Uterus (tissue), 4 donors: Measurements from ENCODE around the gene MTX3. TPM values are rescaled to one million over a fixed set of nuclear protein-coding genes. Genes with fewer than 3 reads are reported as not detected.

Experiments used
- DNase-seq, 2 donors: peaks; one replicate each; pipeline ENCODE4 v3.0.0-alpha.2; 2019 to 2020
- H3K27ac ChIP-seq, 2 donors: fragments of 200-600 bp; sonication (generic); 1 replicate in 1 of 2; 2 replicates in 1 of 2; pipeline ENCODE4 v1.5.1; 2016 to 2018
- H3K27me3 ChIP-seq, 2 donors: fragments of 200-600 bp; sonication (generic); one replicate each; pipeline ENCODE4 v1.5.1; 2018 to 2019; ENCODE audit warnings: control low read depth in 1 of 2
- H3K36me3 ChIP-seq, 2 donors: fragments of 200-600 bp; sonication (generic); one replicate each; pipeline ENCODE4 v1.5.1; 2019; ENCODE audit warnings: control low read depth in 1 of 2
- H3K4me1 ChIP-seq, 2 donors: fragments of 200-600 bp; sonication (generic); one replicate each; pipeline ENCODE4 v1.5.1; 2018 to 2019; ENCODE audit warnings: control low read depth in 1 of 2
- H3K4me3 ChIP-seq, 2 donors: fragments of 200-600 bp; sonication (generic); 1 replicate in 1 of 2; 2 replicates in 1 of 2; pipeline ENCODE4 v1.5.1; 2018 to 2019; ENCODE audit warnings: mild to moderate bottlenecking in 1 of 2
- H3K9me3 ChIP-seq, 2 donors: fragments of 200-600 bp; sonication (generic); one replicate each; pipeline ENCODE4 v1.5.1; 2019; ENCODE audit warnings: control low read depth in 1 of 2
- POLR2A ChIP-seq, 2 donors: fragments of 450-650 bp; IDR thresholded peaks; one replicate each; pipeline ENCODE4 v1.6.1; 2016; ENCODE audit warnings: antibody characterized with exemption in 2 of 2, mild to moderate bottlenecking in 1 of 2, moderate library complexity in 1 of 2
- intact Hi-C: fragments of 100-400 bp; cut with DNase I; formaldehyde crosslinking; loops from one replicate; pipeline ENCODE4 v1.15.1; 2023; ENCODE audit warnings: low total_unique reads
- total RNA-seq, 4 donors: library from RNA; depleted of rRNA in 3 of 4; stranded (reverse); fragments of >200 nt in 3 of 4; gene quantifications; one replicate each; pipeline versions ENCODE4 v1.1.0 to v1.2.4, GENCODE V29; 2014 to 2023
- TF ChIP-seq, protein P1 (sequence below), 4 experiments: fragments of 200-600 bp in 2 of 4; fragments of 450-650 bp in 2 of 4; sonication (generic) in 2 of 4; IDR thresholded peaks; one replicate each; pipeline ENCODE4 v1.5.1; 2016 to 2019; ENCODE audit warnings: antibody characterized with exemption in 4 of 4, mild to moderate bottlenecking in 2 of 4, moderate library complexity in 1 of 4
- donor health status: DM: yes; HTN: yes; CAD: no.

MTX3 gene
- total RNA-seq = 10 to 100 TPM in 3 of 4 donors, 1 to 10 TPM in 1; 6.4 to 52.3 (median 15.8) TPM

DNA sequence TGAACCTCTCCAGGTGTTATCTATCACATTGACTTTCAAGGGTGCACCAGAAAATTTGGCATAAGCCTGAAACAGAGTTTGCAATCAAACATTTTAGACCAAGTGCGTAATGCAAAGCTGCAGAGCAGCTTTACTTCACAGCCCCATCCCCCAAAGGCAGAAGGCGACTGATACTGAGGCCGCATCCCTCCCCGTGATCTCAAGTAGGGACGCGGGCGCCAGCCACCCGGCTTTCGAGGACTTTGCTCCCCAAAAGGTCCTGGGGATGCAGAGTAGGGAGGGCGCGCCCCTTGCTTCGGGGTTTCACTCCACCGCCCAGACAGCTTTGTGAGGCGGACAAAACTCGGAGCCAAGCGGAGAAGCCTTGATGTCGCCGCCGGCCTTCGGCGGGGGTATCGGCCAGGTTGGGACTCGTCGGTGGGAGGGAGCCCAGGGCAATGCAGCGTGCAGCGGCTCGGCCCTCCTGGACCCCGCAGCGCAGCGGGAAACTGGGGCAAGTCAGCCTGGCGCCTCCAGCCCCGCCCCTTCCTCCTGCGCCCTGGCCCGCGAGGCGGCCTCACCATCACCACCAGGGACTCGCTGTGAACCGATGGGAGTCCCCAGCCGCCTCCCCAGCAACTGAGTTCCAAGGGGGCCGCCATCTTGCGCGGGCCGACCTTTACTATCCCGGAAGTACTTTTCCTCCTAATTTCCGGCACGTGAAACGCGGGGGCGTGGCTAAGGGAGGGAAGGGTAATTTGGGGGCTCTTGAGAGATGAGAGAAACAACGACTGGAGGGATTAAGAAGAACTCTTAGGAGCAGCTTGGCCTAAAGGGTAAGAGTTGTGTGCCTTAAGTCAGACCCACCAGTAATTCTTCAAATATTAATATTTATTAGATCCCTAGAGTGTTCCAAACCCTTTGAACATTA, at the start of gene MTX3:
Gene MTX3 (minus strand): TSS at position 665 of the 910 bp plus-strand sequence. CDS start 24 bp downstream, at position 641.
- intact Hi-C loops = no loop called here

GRCh38 chr5:80039650-80040049, 48.6 kb upstream of the MTX3 start:
- TF ChIP-seq, protein P1, sequence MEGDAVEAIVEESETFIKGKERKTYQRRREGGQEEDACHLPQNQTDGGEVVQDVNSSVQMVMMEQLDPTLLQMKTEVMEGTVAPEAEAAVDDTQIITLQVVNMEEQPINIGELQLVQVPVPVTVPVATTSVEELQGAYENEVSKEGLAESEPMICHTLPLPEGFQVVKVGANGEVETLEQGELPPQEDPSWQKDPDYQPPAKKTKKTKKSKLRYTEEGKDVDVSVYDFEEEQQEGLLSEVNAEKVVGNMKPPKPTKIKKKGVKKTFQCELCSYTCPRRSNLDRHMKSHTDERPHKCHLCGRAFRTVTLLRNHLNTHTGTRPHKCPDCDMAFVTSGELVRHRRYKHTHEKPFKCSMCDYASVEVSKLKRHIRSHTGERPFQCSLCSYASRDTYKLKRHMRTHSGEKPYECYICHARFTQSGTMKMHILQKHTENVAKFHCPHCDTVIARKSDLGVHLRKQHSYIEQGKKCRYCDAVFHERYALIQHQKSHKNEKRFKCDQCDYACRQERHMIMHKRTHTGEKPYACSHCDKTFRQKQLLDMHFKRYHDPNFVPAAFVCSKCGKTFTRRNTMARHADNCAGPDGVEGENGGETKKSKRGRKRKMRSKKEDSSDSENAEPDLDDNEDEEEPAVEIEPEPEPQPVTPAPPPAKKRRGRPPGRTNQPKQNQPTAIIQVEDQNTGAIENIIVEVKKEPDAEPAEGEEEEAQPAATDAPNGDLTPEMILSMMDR (IDR thresholded peaks at IDR 0.05) = no peak
- no peak for TF ChIP-seq POLR2A (IDR thresholded peaks at IDR 0.05)
- no peaks in the 10 kb centered on the region for H3K9me3 ChIP-seq
- no peak overlapping the region for H3K27ac ChIP-seq
- H3K27me3 ChIP-seq = peaks cover 0 to 5% of the 10 kb centered on the region in 2 donors
- no peak overlapping the region for H3K4me3 ChIP-seq
- no peaks in the 10 kb centered on the region for H3K4me1 ChIP-seq
- H3K36me3 ChIP-seq = no peaks in the 10 kb centered on the region
- intact Hi-C loops = no loop called here
- DNase-seq = no peak

More for the DNA sequence above, at the start of gene MTX3:
- Histone ChIP-seq H3K27me3 (no peaks in the 10 kb centered on the region), H3K4me3 (peak within 1 kb of the TSS; percentile 84 to 96), H3K36me3 (no peaks in the 10 kb centered on the region), H3K27ac (peak within 1 kb of the TSS; percentile 77 to 78), H3K9me3 (no peaks in the 10 kb centered on the region), H3K4me1 (no peaks in the 10 kb centered on the region)
- peak; percentile 81 to 85 for DNase-seq
- peak in 1 of 2 donors; percentile 36 for TF ChIP-seq POLR2A (IDR thresholded peaks at IDR 0.05)
- TF ChIP-seq, protein P1 (IDR thresholded peaks at IDR 0.05) = no peak

DNA sequence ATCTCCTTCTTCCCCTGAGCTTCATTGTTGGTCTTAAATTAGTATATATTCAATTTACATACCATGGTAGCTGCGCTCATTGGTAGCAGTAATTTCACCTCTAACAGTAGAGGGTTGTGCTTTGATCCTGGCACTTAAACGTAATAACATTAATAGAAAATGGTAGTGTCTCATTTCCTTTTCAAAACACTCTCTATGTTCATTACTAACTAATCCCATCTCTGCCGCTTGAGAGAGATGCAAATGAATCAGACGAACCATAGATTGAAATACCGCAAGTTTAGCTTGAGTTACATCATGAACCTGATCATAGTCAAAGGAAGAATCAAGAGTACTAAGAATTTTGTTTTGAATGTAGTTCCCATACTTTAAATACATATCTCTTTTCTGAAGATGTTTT, 46.3 kb upstream of the MTX3 start:
- no peak overlapping the region for H3K4me3 ChIP-seq
- no peak overlapping the region for H3K27ac ChIP-seq
- DNase-seq = no peak
- H3K36me3 ChIP-seq = no peaks in the 10 kb centered on the region
- no peaks in the 10 kb centered on the region for H3K4me1 ChIP-seq
- TF ChIP-seq POLR2A (IDR thresholded peaks at IDR 0.05) = no peak
- TF ChIP-seq, protein P1 (IDR thresholded peaks at IDR 0.05) = no peak
- peaks cover 5 to 10% of the 10 kb centered on the region in 2 donors for H3K27me3 ChIP-seq
- intact Hi-C loops = no loop called here
- no peaks in the 10 kb centered on the region for H3K9me3 ChIP-seq

DNA sequence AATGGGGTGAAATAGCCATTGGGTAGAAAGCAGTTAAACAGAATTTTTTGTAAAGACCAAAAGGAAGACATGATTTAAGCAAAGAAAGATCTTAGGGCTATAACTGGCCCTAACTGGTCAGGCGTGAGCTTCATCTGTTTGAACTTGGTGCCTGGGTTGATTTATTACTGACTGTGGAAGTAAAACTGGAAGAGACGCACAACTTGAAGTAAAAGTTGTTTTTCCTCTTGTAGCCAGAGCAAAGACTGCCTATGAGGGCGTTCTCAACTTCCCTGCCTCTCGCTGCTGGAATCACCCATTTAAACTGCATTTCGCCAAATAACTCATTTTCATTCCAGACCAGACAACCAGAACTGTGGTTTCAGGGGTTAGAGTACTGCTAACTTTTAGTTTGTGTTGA, 45.6 kb upstream of the MTX3 start:
- H3K27me3 ChIP-seq = peaks cover 5 to 10% of the 10 kb centered on the region in 2 donors
- H3K4me3 ChIP-seq = no peak overlapping the region

More for the DNA sequence above, 45.6 kb upstream of the MTX3 start:
- TF ChIP-seq, protein P1 (IDR thresholded peaks at IDR 0.05) = no peak
- TF ChIP-seq POLR2A (IDR thresholded peaks at IDR 0.05) = no peak
- no peak overlapping the region for H3K27ac ChIP-seq
- intact Hi-C loops = no loop called here
- no peak for DNase-seq
- no peaks in the 10 kb centered on the region for H3K36me3 ChIP-seq
- no peaks in the 10 kb centered on the region for H3K9me3 ChIP-seq
- no peaks in the 10 kb centered on the region for H3K4me1 ChIP-seq
